Ishikawa (cell line): Measurements from ENCODE around the gene STX18.

ENCODE experiments used
- CEBPB ChIP-seq: IDR thresholded peaks from 2 replicates; pipeline ENCODE4 v1.6.1; 2012
- CREB1 ChIP-seq: IDR thresholded peaks from 2 replicates; pipeline ENCODE4 v1.6.1; 2012; ENCODE audit warnings: low read depth
- EGR1 ChIP-seq: IDR thresholded peaks from 2 replicates; pipeline ENCODE4 v1.6.1; 2012
- EP300 ChIP-seq: IDR thresholded peaks from 2 replicates; pipeline ENCODE4 v1.6.1; 2012; ENCODE audit warnings: borderline replicate concordance
- FOXM1 ChIP-seq: IDR thresholded peaks from 2 replicates; pipeline ENCODE4 v1.6.1; 2012; ENCODE audit warnings: low read depth, borderline replicate concordance
- MAX ChIP-seq: IDR thresholded peaks from 2 replicates; pipeline ENCODE4 v1.6.1; 2012
- NFIC ChIP-seq: IDR thresholded peaks from 2 replicates; pipeline ENCODE4 v1.6.1; 2012
- RAD21 ChIP-seq: IDR thresholded peaks from 2 replicates; pipeline ENCODE4 v1.6.1; 2012; ENCODE audit warnings: low read depth
- REST ChIP-seq: IDR thresholded peaks from 2 replicates; pipeline ENCODE4 v1.6.1; 2012; ENCODE audit warnings: low read depth, mild to moderate bottlenecking
- TAF1 ChIP-seq: IDR thresholded peaks from 2 replicates; pipeline ENCODE4 v1.6.1; 2012; ENCODE audit warnings: low read depth, mild to moderate bottlenecking
- TCF12 ChIP-seq: IDR thresholded peaks from 2 replicates; pipeline ENCODE4 v1.6.1; 2012; ENCODE audit warnings: low read depth
- TEAD4 ChIP-seq: IDR thresholded peaks from 2 replicates; pipeline ENCODE4 v1.6.1; 2012
- USF1 ChIP-seq: IDR thresholded peaks from 2 replicates; pipeline ENCODE4 v1.6.1; 2012
- YY1 ChIP-seq: IDR thresholded peaks from 2 replicates; pipeline ENCODE4 v1.6.1; 2012; ENCODE audit warnings: low read depth
- ZBTB7A ChIP-seq: IDR thresholded peaks from 2 replicates; pipeline ENCODE4 v1.6.1; 2012; ENCODE audit warnings: low read depth

STX18 gene

GRCh38 chr4:4427886-4428285 lies 114.0 kb downstream of the STX18 start:
- no peak for TF ChIP-seq CREB1

GRCh38 chr4:4427121-4427870 lies 114.6 kb downstream of the STX18 start:
- no peak for TF ChIP-seq CEBPB
- no peak for TF ChIP-seq RAD21
- no peak for TF ChIP-seq CREB1
- no peak for TF ChIP-seq EP300
- no peak for TF ChIP-seq FOXM1

GRCh38 chr4:4426511-4427120 lies 115.2 kb downstream of the STX18 start:
- TF ChIP-seq EP300 (no peak), MAX (no peak), ZBTB7A (no peak), RAD21 (no peak), REST (no peak), EGR1 (no peak), CREB1 (no peak), NFIC (no peak), FOXM1 (no peak), CEBPB (no peak), TAF1 (no peak), USF1 (no peak), TCF12 (no peak), YY1 (no peak), TEAD4 (no peak)

GRCh38 chr4:4425696-4426095 lies 116.2 kb downstream of the STX18 start:
- TF ChIP-seq REST = no peak
- TF ChIP-seq MAX = no peak
- TF ChIP-seq CEBPB = no peak
- TF ChIP-seq TCF12 = no peak
- TF ChIP-seq USF1 = no peak

GRCh38 chr4:4425119-4425690 lies 116.6 kb downstream of the STX18 start:
- TF ChIP-seq FOXM1 (no peak), YY1 (no peak), USF1 (no peak), CREB1 (no peak), TCF12 (no peak), RAD21 (no peak), TAF1 (no peak), EGR1 (no peak), CEBPB (no peak), EP300 (no peak), ZBTB7A (no peak), NFIC (no peak), REST (no peak), TEAD4 (no peak), MAX (no peak)
